Testis (tissue), 2 donors: ENCODE measurements around the gene ACAP3.

Experiments
- POLR2A ChIP-seq: fragments of 450-650 bp; IDR thresholded peaks from one replicate; pipeline ENCODE4 v1.6.1; 2017; ENCODE audit warnings: antibody characterized with exemption, mild to moderate bottlenecking, moderate library complexity
- TF ChIP-seq, protein P1 (sequence below), 3 experiments: fragments of 450-650 bp in 2 of 3; fragments of 200-600 bp in 1 of 3; sonication (generic) in 1 of 3; IDR thresholded peaks; one replicate each; pipeline ENCODE4 v1.5.1; 2016 to 2019; ENCODE audit warnings: antibody characterized with exemption in 3 of 3, mild to moderate bottlenecking in 2 of 3, moderate library complexity in 1 of 3

DNA sequence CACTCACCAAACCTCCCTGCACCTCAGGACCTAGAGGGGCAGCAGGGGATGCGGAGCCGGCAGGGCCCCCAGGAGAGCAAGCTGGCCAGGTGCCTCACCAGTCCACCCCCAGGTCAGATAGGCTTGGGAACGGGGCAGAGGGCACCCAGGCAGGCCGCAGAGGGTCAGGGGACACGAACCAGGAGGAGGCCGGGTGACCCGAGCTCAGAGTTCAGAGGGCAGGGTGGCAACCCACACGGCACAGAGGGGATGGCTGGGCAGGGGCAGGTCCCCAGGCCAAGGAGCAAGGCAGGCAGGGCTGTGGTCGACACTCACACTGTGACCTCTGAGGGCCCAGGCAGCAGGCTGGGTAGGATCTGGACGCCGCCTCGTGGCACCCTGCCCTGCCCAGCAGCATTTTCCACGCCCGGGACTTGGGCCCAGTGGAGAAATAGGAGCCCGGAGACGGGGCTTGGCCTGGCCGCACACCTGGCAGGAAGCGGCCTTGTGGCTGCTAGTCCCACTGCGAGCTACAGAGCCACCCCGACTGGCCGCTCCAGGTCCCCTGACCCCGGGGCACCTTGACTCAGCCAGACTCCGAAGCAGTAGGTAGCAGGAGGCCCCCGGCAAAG, 36.2 kb upstream of the ACAP3 start:
- TF ChIP-seq, protein P1, sequence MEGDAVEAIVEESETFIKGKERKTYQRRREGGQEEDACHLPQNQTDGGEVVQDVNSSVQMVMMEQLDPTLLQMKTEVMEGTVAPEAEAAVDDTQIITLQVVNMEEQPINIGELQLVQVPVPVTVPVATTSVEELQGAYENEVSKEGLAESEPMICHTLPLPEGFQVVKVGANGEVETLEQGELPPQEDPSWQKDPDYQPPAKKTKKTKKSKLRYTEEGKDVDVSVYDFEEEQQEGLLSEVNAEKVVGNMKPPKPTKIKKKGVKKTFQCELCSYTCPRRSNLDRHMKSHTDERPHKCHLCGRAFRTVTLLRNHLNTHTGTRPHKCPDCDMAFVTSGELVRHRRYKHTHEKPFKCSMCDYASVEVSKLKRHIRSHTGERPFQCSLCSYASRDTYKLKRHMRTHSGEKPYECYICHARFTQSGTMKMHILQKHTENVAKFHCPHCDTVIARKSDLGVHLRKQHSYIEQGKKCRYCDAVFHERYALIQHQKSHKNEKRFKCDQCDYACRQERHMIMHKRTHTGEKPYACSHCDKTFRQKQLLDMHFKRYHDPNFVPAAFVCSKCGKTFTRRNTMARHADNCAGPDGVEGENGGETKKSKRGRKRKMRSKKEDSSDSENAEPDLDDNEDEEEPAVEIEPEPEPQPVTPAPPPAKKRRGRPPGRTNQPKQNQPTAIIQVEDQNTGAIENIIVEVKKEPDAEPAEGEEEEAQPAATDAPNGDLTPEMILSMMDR (IDR thresholded peaks at IDR 0.05), result no peak
- no peak for TF ChIP-seq POLR2A
